ENCODE results near the gene FAP.

The FAP gene

DNA sequence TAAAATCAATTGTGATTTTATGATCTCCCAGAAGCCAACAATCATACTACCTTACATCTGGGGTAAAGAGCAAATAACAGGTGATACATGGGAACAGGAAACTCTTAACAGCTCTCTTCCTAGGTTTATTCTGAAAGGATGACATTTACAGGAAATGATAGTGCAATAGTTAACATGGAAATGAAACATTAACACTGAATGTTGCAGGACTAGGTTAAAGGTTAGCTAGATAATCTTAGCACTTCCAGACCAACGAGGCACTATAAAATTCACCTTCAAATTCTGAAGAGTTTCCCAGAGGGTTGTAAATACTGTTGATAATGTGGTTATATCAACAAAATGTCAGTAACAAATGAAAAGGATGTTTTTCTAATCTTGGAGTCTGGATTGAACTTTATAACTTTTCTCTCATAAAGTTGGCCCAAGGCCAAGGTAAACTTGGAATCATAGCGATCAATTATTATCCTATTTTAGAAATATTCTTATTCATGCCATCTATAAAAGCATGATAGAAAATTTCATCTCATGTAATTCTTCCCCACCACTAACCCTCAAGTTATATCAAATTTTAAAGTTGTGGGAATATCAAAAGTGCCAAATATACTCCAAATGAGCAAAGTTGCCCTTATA lies 58.3 kb downstream of the FAP start:
- no peak for DNase-seq

DNA sequence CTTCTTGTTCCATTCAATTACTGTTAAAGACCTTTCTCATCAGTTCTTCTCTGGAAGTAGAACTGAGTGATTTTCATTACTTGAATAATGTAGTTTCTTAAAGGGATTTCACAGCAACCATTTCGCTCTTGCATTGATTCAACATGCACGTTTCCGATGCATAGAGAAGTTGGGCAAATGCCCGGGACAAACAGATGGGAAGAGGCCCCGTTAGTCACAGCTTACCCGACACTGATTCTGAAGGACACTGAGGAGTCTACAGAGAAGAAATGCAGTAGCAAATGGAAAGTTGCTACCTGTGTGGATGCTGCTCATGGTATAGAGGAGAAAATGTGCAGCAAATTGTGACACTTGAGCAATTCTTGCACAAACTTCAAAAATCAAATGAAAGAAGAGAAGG lies 58.9 kb downstream of the FAP start:
- DNase-seq = no peak

DNA sequence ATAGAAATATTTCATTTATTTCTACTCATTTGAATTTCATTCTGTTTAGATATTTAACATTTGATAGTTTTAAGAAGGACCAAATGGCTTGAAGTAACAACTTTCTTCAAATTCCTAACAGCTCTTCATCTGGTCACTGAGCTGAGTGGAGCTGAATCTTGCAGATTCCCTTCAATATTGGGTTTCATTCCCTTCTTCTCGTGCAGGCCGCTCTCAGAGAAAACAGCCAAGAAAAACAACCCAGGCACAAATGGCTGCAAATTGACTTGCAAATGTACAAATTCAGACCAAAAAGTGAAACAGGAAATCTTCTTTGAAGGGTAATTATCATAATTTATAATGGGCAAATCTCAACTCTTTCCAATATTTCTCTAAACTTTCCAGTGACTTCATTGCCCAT lies 60.9 kb downstream of the FAP start:
- DNase-seq = no peak

DNA sequence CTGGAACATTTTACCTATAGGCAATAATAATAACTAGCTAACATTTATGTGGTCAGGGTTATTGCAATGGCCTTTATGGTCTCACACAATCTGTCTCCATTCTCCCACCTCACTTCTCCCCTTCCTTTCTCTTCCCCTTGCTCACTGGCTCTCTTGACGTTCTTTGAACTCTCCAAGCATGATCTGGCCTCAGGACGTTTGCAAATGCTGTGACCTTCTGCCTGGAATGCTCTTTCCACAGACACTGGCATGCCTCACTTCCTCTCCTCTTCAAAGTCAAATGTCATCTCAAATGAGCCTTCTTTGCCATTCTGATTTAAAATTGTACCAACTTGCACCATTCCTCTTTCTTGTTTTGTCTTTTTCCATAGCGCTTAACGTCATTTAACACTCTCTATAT lies 65.9 kb downstream of the FAP start:
- DNase-seq = no peak

DNA sequence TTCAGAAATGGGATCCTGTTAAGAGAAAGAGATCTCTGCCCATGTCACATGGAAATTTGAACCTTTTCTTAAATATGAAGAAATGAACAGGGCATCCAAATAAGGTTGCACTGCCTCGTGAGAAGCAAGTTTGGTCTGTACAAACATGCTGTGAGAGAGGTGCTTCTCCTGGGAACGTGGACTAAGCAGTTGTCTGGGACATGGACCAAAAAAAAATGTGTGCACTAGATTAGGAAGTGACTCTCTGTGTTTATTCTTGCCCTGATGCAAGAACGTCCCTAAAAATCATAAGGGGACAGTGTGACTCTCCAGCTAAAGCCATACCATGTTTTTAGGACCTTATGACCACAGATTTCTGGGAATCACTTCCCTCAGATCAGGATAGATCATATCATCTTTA lies 67.5 kb downstream of the FAP start:
- DNase-seq = no peak

DNA sequence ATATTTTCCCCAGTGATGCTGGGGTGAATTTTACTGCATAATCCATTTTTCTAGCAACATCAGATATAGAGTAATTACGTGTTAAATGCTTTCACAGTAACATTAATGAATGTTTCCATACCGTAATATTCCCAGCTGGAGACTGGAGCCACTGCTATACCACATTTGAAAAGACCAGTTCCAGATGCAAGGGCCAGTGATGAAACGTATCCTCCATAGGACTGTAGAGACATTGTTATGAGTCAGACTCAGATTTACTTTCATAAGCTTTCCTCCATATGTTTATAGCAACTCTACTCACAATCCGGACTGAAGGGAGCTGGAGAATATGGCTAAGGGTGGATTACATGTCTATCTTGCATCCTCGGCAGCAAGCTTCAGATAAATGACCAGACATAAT lies 68.5 kb downstream of the FAP start:
- DNase-seq = no peak

DNA sequence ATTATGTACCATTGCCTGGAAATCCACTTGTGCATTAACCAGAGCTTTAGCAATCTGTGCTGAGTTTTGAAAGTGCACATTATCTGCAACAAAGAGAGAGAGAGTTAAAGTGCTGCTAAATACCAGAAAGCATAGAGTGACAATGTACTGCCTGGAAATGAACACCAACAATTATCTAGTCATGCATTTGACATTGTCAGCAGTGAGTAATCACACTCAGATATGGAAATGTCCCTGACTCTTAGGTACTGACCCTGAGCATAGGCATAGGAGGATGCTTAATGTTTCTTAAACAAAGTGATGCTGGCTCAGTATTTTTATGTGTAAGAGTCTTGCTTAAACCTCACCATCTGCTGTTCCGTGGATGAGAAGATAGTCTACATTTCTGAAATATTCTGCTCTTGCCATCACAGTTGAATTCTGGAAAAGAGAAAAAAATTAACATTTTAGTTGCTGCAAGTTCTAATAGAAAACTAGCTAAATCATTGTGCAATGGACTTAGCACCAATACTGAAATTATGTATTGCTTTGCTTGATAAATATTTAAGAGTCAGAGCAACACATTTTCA lies 70.4 kb downstream of the FAP start:
- DNase-seq = no peak

DNA sequence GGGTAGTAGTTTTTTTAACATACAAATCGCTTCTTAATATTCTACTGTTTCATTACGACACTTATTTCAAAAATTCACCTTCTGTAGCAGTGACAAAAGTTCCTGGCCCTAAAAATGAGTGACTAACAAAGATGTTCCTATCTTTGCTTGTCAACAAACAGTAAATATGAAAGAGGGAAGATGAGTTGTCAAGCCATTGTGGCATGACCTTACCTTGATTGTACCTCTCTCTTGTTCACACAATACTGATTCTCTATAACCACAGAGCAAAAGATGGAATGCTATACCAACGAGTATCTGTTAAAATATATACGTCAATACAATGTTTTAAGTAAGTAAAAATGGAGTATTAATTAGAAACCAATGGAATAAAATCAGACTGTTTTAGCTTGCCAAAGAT lies 76.5 kb downstream of the FAP start:
- DNase-seq = no peak

DNA sequence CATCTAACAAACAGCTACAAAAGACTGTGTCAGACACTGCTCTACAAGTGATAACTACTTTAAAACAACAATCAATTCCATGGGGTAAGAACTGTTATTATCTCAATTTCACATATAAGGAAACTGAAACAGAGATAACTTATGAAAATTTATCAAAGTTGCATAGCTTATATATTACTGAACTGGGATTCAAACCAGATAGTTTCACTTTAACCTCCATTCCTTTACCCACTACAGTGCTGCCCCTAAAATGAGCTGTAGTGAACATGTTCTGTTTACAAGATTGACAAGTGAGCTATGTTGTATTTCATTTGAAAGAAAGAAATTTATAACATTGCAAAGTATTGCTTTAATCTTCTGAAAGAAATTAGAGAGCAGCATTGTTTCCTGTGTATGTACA lies 77.1 kb downstream of the FAP start:
- DNase-seq = no peak

DNA sequence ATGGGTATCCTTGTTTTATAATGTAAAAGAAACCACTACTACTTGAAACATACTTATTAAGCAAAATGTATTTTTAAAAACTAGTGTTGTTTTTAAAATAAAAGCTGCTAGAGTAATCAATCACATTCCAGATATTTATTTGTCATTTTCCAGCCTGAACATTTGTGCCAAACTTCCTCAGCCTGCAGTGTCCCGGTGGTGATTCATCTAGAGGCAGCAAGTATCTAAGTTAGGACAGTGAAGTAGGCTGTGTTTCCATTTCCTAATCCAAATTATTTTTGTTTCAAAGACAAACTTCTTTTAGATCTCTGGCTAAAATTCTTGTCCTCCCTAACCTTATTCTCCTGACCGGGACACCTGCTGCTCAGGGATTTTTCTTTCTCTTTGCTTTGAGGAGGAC lies 78.4 kb downstream of the FAP start:
- DNase-seq = no peak

DNA sequence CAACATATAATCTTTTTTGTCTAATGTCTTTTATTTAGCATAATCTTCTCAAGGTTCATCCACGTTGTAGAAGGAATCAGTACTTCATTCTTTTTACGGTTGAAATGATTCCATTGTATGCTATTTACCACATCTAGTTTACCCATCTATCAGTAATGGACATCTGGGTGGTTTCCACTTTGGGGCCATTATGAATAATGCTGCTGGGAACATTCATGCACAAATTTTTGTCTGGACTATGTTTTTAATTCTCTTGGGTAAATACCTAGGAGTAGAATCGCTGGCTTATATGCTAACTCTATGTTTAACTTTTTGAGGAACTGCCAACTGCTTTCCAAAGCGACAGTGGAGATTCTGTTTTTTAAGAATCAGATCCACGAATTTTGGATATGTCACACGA lies 83.8 kb downstream of the FAP start:
- DNase-seq = no peak

DNA sequence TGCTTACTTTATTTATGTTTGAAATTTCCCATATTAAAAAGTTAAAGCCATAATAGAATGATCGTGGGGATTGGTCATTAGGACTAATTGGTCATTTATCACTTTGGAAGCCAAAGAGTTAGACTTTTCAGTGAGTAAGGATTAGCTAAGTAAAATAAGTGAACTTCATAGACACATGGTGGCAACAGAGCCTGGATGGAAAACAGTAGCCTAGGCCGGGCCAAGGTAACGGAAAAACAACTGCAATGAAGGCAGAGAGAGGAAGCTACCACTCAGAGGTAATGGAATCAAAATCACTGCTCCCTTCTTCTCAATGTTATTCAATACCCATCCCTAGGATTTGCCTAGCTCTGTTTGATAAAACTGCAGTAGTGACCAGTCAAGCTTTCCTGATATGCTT lies 87.1 kb downstream of the FAP start:
- DNase-seq = no peak

DNA sequence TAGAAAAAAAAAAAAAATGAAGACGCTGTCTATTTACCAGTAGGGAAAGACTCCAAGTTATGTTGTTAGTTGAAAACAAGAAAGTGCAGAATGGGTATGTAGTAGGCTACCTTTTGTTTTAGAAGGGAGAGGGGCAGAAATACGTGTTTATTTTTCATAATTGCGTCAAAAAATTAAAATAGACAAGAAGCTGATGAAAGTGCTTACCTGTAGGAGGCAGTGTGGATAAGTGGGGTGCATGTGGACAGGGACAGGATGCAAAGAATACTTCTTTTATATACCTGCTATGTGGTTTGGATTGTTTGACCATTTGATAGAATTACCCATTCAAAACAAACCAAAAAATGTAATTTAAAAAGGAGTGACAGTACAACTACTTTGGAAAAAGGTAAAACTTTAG lies 88.2 kb downstream of the FAP start:
- no peak for DNase-seq

DNA sequence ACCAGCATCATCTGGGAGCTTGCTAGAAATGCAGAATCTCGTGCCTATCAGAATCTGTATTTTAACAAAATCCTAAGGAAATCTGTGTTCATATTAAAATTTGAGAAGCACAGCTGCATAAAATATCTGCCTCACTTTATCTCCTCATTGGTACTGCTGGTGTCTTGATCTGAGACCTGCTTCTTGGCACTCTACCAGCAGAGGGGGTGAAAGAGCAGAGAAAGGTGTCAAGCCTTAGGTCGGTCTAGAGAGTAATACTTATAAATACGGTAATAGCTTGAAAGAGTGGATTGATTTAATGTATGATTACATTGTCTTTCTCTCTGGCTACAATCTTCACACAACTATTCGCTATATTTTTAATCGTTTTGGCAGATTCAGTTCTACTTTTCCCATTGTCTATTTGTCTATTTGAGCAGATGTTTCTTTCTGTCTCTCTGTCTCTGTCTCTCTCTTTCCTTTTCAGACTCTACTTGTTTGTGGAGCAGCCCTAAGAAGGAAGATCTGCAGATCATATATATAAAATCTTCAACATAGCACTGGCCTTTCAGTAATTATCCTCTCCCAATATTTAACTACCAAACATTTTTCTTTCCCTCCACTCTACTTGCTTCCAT lies 89.5 kb downstream of the FAP start:
- peak; percentile 81 for DNase-seq

DNA sequence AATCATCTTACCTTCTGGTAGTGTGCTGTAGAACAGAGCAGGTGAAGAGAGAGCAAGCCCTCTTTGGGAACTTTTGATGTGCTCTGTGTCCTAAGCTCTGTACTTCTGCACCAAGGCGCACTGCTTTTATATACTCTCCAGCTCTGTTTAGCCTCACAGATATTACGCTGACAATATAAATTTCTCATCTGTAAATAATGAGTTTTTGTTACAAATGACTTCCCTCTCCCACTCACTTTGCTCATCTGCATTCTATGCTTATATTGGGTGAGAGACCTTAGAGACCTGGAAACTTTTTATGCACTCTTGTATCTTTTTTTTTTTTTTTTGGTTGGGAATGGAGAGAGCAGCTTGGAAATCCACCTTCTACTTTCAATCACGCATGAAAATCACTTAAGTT lies 91.1 kb downstream of the FAP start, which contains the start of gene GCG:
GCG (minus strand) TSS at position 101 of the 400 bp plus-strand sequence. CDS start 3,069 bp downstream, outside the sequence.
- no peak for DNase-seq

DNA sequence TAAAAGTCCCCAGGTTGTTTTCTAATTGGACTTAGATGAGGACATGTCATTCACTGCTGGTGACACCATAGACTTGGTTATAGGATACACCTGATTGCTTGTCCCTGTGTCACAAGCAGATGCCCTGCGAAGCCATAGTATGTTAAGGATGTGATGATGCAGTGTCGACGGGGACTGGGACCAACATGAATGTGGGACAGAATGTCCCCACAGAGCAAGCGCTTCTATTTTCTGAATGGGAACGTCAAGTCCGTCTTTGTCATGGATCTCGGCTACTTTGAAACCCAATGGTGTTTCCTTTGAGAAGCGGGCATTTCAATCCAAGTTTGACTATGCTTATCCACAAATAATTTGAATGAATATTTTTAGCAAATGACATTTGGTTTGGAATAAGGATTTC lies 93.3 kb downstream of the FAP start:
- DNase-seq = no peak

DNA sequence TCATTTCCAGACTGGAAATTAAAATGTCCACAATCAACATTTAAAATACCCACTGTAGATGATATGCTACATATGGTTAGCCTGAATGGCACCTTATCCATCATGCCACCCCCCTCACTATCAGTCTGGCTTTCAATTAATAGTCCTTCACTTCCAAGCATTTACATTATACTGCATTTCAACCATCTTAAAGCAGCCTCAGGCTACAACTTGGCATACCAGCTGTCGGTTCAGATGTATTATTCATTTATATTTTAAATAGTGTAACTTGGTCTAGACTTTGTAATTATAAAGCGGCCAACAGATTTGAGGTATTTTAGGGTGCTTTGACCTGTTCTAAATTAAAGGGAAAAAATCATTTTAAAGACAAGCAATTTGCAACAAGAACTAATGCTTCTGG lies 93.8 kb downstream of the FAP start:
- no peak for DNase-seq

DNA sequence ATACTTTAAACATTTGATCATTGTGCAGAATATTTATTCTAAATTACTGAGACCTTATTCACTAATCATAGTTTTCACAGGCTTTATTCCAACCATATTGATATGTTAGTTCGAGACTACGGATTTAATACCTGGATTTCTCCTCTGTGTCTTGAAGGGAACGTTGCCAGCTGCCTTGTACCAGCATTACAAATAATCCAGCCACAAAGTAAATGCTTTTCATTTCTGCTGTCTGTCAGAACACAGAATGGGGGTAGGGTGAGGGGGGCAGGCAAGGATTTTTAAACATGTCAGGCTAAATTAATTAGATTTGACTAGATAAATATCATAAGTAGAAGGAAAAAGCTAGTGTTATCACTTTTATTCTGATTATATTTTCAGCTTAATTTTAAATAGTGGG lies 94.3 kb downstream of the FAP start:
- no peak for DNase-seq

DNA sequence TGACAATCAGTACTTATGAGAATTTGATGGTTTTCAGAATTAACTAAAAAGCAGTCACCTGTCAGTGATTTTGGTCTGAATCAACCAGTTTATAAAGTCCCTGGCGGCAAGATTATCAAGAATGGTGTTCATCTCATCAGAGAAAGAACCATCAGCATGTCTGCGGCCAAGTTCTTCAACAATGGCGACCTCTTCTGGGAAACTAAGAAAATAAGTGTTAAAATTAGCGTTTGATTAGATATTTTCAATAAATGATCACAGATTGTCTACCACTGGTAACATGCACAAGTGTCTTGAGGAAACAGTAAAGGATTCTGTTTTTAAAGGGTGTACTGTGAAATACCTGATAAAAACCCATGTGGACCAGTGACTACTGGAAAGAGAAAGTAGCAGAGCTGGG lies 99.3 kb downstream of the FAP start:
- no peak for DNase-seq

DNA sequence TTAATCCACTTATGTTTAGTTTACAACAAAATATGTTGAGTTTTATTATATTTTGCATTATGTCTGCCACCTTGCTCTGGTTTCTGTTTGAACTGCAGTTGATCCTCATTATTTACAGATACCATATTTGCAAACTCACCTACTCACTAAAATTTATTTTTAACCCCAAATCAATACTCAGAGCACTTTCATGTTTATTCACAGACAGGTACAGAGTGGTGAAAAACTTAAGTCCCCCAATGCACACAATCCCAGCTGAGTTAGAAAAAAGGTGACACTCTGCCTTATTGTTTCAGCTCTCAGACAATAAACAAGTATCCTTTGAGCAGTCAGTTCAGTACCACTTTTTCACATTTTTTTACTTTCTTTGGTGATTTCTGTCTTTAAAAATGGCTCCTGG lies 104.9 kb downstream of the FAP start:
- no peak for DNase-seq

DNA sequence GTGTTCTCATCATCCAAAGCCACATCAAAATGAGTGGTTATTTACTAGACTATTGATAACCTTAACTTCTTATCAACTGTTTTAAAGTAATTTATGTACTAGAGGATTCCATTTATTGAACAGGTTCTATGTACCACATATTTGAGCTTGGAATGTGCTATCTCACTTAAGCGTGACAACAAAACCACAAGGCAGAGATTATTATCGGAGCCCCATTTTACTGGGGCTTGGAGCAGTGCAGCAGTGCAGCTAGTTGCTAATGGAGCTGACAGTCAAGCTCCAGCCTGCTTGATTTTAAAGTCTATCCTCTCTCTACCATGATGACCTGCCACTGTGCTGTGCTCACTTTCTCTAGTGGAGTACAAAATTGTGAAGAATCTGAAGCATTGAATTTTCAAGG lies 115.8 kb downstream of the FAP start:
- peak; percentile 18 for DNase-seq

DNA sequence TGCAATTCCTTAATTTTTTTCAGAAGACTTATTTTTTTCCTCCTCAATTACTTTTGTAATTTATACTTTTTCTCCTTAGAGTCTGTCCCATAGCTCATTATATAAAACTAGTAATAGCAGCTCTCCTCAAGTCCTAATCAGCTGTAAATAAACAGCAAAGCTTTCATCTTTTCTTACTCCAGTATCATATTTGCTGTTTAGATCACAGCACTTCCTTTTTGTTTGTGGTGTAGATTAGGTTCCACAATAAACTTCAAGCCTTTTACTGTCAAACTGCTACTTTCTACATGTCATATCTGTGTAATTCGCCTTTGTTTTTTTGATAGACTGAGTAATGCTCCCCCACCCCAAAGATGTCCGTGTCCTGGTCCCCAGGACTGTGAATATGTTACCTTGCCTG lies 116.7 kb downstream of the FAP start:
- DNase-seq = no peak

DNA sequence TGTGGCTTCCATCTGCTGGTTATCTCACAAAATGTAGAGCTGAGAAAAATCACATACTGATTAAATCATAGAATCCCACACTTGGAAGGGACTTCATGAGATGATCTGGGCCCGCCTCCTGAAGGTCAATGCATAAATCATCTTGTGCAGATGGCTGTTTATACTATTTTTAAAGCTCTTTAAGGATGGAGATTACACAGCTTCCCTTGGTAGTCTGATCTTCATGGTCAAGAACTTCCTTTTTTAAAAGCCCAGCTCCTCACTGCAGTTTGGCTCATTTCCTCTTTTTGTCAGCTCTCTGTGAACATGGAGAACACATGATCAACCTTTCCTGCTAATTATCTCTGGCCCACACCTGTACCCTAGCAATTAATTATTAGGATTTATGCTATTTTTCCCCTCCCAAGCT lies 117.1 kb downstream of the FAP start:
- DNase-seq = no peak

DNA sequence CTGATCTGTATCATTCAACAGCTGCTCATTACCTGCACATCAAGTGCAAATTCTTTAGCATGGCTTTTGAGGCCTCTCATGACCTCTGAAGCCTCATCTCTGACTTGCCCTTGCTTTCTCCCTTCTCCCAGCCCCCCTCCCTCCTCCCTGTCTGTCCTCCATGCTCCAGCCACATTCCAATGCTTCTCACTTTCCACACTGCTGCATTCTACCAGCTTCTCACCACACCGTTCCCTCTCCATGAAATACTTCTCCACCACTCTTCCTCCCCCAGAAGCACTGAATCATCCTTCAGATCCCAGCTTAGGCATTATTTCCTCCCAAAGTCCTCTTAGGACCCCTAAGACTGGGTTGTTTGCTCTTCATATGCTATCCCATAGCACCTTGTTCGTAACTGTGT lies 118.1 kb downstream of the FAP start:
- DNase-seq = no peak
